Natural killer cell treated with Interleukin-12 subunit alpha and Interleukin-12 subunit beta and Interleukin-15 and Interleukin-18, amount 100 ng/mL, for 72 hours (primary cell): ENCODE data around the gene HHAT. TPM values are rescaled to one million over a fixed set of nuclear protein-coding genes. Genes with fewer than 3 reads are reported as not detected.

Experiments
- ATAC-seq, 2 donors: fragments of 150-1000 bp; cut with Tn5 transposase in 1 of 2; sonication (Bioruptor Pico), chemical (Tn5 transposase) in 1 of 2; 2 replicates each; pipeline ENCODE4 v1.10.0; 2021
- DNase-seq: peaks from one replicate; pipeline ENCODE4 v3.0.0; 2022; ENCODE audit warnings: low spot score
- H3K27ac Mint-ChIP-seq, 2 donors: 1 replicate in 1 of 2; 2 replicates in 1 of 2; pipeline ENCODE4 v1.8.0; 2022; ENCODE audit warnings: mixed read lengths in 2 of 2, mild to moderate bottlenecking in 1 of 2, moderate library complexity in 1 of 2
- H3K27me3 Mint-ChIP-seq, 2 donors: 1 replicate in 1 of 2; 2 replicates in 1 of 2; pipeline ENCODE4 v1.8.0; 2022; ENCODE audit warnings: mixed read lengths in 2 of 2
- H3K36me3 Mint-ChIP-seq: one replicate; pipeline ENCODE4 v1.8.0; 2022; ENCODE audit warnings: mixed read lengths
- H3K4me1 Mint-ChIP-seq, 2 donors: 1 replicate in 1 of 2; 2 replicates in 1 of 2; pipeline ENCODE4 v1.8.0; 2022; ENCODE audit warnings: low read depth in 2 of 2, mixed read lengths in 2 of 2, mild to moderate bottlenecking in 1 of 2
- H3K4me3 Mint-ChIP-seq: one replicate; pipeline ENCODE4 v1.8.0; 2022; ENCODE audit warnings: mixed read lengths
- H3K9me3 Mint-ChIP-seq: 2 replicates; pipeline ENCODE4 v1.8.0; 2022; ENCODE audit warnings: mixed read lengths
- total RNA-seq, 2 donors: library from RNA; stranded (reverse); gene quantifications; one replicate each; pipeline ENCODE4 v1.2.3, GENCODE V29; 2022

The HHAT gene
- total RNA-seq, 2 donors from 2014 or later, result 0.56 to 1.0 TPM

- Mint-ChIP-seq H3K4me3 (no peak overlapping the region), H3K9me3 (no peaks in the 10 kb centered on the region), H3K27ac (no peak overlapping the region), H3K4me1 (no peaks in the 10 kb centered on the region), H3K36me3 (no peaks in the 10 kb centered on the region), H3K27me3 (peaks cover 3 to 5% of the 10 kb centered on the region in 2 donors)
- no peak for ATAC-seq
- no peak for DNase-seq
Measured at GRCh38 chr1:210482945-210483617, 154.4 kb downstream of the HHAT start.

DNA sequence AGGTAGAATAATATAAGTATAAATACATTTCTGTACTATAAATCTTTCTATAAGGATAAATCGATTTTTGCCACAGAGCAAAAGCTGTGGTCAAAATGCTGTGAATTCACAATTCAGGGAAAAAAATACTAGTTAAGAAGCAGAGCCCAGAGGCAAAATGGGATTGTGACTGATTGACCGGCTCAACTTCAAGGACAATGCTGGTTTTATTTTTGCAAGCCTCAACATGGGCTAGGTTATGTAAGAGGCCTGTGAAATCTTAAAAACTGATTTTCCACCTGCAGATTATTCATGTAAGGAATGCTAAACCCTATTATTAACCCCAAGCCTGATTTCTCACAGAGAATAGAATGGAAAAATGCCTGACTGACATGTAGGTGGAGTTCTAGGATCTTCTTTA, 155.1 kb downstream of the HHAT start:
- no peak for ATAC-seq
- H3K27ac Mint-ChIP-seq, result no peak overlapping the region
- DNase-seq, result no peak
- H3K4me3 Mint-ChIP-seq, result no peak overlapping the region
- H3K4me1 Mint-ChIP-seq, result no peaks in the 10 kb centered on the region
- no peaks in the 10 kb centered on the region for H3K9me3 Mint-ChIP-seq
- H3K36me3 Mint-ChIP-seq, result no peaks in the 10 kb centered on the region
- H3K27me3 Mint-ChIP-seq, result peaks cover 8% of the 10 kb centered on the region in 2 donors

DNA sequence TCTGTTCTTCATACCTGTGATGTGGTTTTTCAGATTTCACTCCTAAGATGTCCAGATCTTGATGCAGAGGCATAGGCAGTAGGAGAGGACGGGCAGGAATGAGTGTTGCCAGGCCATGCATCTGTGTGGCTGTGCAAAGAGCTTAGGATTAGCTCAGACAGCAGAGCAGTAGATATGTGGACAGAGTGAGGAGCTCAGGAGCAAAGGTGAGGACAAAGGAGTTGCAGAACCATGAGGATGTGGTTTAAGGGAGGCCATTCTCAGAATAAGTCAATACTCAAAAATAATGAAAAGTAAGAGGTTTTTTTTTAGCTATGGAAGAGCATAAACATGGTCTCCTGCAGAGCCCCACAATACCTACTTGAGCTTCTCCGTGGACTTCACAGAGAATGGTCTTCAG, 158.3 kb downstream of the HHAT start:
- peaks cover 8 to 9% of the 10 kb centered on the region in 2 donors for H3K27me3 Mint-ChIP-seq
- no peak overlapping the region for H3K27ac Mint-ChIP-seq
- no peaks in the 10 kb centered on the region for H3K4me1 Mint-ChIP-seq
- H3K4me3 Mint-ChIP-seq, result no peak overlapping the region
- no peak for ATAC-seq
- H3K9me3 Mint-ChIP-seq, result no peaks in the 10 kb centered on the region
- no peaks in the 10 kb centered on the region for H3K36me3 Mint-ChIP-seq
- DNase-seq, result no peak

DNA sequence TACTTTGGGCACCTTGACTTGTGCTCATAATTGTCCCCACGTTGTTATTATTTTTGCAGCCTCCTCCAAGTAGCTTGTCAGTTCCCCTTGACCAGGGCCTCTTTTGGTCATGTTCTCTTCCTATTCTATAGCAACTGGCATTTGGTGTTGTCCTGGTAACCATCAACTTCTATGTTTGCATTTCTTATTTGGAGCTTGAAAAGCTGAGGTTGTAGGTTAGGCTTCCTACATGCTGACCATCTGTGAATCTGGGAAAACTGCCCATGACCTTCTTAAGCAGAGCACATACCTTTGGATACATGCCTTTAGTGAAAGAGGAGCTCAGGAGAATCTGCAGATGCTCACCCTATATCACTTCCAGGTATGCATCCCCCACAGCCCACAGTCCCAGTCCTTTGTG, 160.8 kb downstream of the HHAT start:
- Mint-ChIP-seq H3K9me3 (no peaks in the 10 kb centered on the region), H3K4me3 (no peak overlapping the region), H3K27me3 (peaks cover 12 to 13% of the 10 kb centered on the region in 2 donors), H3K36me3 (no peaks in the 10 kb centered on the region), H3K4me1 (no peaks in the 10 kb centered on the region), H3K27ac (no peak overlapping the region)
- ATAC-seq (no peak), DNase-seq (no peak)

GRCh38 chr1:210490781-210491180, 162.1 kb downstream of the HHAT start:
- ATAC-seq, result no peak
- no peak for DNase-seq
- H3K4me3 Mint-ChIP-seq, result no peak overlapping the region
- no peaks in the 10 kb centered on the region for H3K9me3 Mint-ChIP-seq
- no peaks in the 10 kb centered on the region for H3K36me3 Mint-ChIP-seq
- H3K4me1 Mint-ChIP-seq, result no peaks in the 10 kb centered on the region
- H3K27me3 Mint-ChIP-seq, result peaks cover 12 to 13% of the 10 kb centered on the region in 2 donors
- H3K27ac Mint-ChIP-seq, result no peak overlapping the region

DNA sequence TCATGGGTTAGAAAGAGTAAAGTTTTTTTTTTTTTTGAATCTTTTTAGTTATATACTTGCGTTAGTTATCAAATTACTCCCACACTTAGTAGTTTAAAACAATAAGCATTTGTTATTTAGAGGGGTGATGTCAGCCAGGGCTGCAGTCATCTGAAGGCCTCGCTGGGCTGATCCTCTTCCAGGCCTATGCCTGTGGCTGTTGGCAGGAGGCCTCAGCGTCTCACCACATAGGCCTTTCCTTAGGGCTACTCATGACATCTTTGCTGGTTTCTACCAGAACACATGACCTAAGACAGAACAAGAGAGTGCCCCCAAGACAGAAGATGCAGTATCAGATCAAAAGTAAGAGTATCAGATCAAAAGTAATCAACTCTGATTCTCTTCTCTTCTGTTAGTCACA, 167.4 kb downstream of the HHAT start:
- Mint-ChIP-seq H3K36me3 (no peaks in the 10 kb centered on the region), H3K27ac (no peak overlapping the region), H3K27me3 (peaks cover 4 to 5% of the 10 kb centered on the region in 2 donors), H3K4me1 (no peaks in the 10 kb centered on the region), H3K9me3 (no peaks in the 10 kb centered on the region), H3K4me3 (no peak overlapping the region)
- ATAC-seq, result peak in 1 of 2 donors; percentile 6
- DNase-seq, result no peak

GRCh38 chr1:210499956-210500355, 171.3 kb downstream of the HHAT start:
- H3K27me3 Mint-ChIP-seq, result no peaks in the 10 kb centered on the region
- no peak for DNase-seq

GRCh38 chr1:210500831-210501230, 172.1 kb downstream of the HHAT start:
- Mint-ChIP-seq H3K36me3 (no peaks in the 10 kb centered on the region), H3K27me3 (no peaks in the 10 kb centered on the region), H3K4me1 (no peaks in the 10 kb centered on the region), H3K4me3 (no peak overlapping the region), H3K9me3 (no peaks in the 10 kb centered on the region), H3K27ac (no peak overlapping the region)
- DNase-seq (no peak), ATAC-seq (no peak)

More at GRCh38 chr1:210499956-210500355, 171.3 kb downstream of the HHAT start:
- no peaks in the 10 kb centered on the region for H3K4me1 Mint-ChIP-seq
- H3K27ac Mint-ChIP-seq, result no peak overlapping the region
- H3K4me3 Mint-ChIP-seq, result no peak overlapping the region
- no peaks in the 10 kb centered on the region for H3K9me3 Mint-ChIP-seq
- no peak for ATAC-seq
- no peaks in the 10 kb centered on the region for H3K36me3 Mint-ChIP-seq

DNA sequence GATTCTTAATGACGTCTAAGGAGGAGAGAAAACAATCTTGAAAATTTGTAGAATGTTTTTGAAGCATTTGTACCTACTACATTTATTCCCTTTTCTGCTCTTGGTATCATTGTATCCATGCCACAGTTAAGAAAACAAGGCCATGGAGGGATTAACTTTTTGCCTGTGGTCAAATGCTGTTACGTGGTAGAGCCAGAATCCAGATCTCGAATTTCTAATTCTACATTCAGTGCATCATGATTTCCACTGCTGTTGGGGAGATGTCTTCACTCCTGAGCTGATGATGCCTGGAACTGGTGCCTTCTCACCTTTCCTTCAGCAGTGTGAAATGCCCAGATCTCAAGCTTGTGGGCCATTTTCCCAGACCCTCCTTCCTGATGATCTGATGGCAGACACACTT, 175.6 kb downstream of the HHAT start:
- ATAC-seq (no peak), DNase-seq (no peak)
- no peaks in the 10 kb centered on the region for H3K36me3 Mint-ChIP-seq
- no peak overlapping the region for H3K4me3 Mint-ChIP-seq
- H3K9me3 Mint-ChIP-seq, result no peaks in the 10 kb centered on the region
- H3K27ac Mint-ChIP-seq, result no peak overlapping the region
- H3K4me1 Mint-ChIP-seq, result no peaks in the 10 kb centered on the region
- no peaks in the 10 kb centered on the region for H3K27me3 Mint-ChIP-seq

- no peaks in the 10 kb centered on the region for H3K27me3 Mint-ChIP-seq
- H3K4me1 Mint-ChIP-seq, result no peaks in the 10 kb centered on the region
Measured at GRCh38 chr1:210505601-210506496, 177.1 kb downstream of the HHAT start.

DNA sequence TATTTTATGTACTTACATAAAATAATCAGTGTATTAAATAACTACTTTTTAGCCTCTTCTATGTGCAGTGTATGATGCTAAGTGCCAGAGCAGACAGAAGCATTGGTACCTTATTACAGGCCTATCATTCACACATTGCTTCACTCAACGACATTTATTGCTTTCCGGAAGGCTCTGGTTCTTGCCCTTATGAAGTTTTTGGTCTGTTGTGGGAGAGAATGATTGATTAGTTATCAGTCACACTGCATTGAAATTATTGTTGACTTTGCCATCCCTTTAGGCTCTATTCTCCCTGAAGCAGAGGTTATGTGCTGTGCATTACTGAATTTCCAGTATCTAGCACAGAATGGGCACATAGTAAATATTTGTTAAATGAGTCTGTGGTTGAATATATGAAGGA, 178.0 kb downstream of the HHAT start:
- DNase-seq (no peak), ATAC-seq (no peak)
- Mint-ChIP-seq H3K36me3 (no peaks in the 10 kb centered on the region), H3K9me3 (no peaks in the 10 kb centered on the region), H3K4me3 (no peak overlapping the region), H3K4me1 (no peaks in the 10 kb centered on the region), H3K27ac (no peak overlapping the region), H3K27me3 (no peaks in the 10 kb centered on the region)

More at GRCh38 chr1:210505601-210506496, 177.1 kb downstream of the HHAT start:
- Mint-ChIP-seq H3K27ac (no peak overlapping the region), H3K36me3 (no peaks in the 10 kb centered on the region), H3K9me3 (no peaks in the 10 kb centered on the region), H3K4me3 (no peak overlapping the region)
- DNase-seq, result no peak
- peak in 1 of 2 donors; percentile 32 for ATAC-seq

DNA sequence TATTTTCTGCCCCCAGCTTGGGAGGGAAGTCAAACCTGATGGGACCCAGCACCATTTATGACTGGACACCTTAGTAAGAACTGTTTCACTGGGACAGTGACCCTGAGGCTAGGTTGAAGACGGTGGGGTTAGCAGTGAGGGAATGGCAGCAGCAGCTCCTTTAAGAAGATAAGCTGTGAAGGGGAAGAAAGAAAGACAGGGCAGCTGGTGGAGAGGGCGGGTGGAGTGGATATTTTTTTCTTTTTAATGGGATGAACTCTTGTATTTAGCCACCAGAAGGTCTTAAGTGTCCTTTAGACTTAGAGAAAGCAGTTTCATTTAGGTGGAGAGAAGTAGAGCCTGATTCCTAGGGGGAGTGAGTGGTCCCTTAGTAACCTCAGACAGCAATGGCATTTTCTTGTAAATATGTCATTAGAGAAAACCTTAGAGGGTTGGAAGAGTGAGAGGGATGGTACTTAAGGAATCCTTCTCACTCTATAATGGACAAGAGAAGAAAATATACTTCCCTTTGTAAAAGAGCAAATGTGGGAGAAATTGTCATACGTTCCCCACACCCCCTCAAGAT, 187.5 kb downstream of the HHAT start:
- no peak for ATAC-seq
- Mint-ChIP-seq H3K27ac (no peak overlapping the region), H3K27me3 (no peaks in the 10 kb centered on the region), H3K9me3 (no peaks in the 10 kb centered on the region), H3K4me1 (no peaks in the 10 kb centered on the region), H3K4me3 (no peak overlapping the region), H3K36me3 (no peaks in the 10 kb centered on the region)
- no peak for DNase-seq

- Mint-ChIP-seq H3K9me3 (no peaks in the 10 kb centered on the region), H3K27ac (no peak overlapping the region), H3K4me1 (no peaks in the 10 kb centered on the region), H3K36me3 (no peaks in the 10 kb centered on the region), H3K27me3 (no peaks in the 10 kb centered on the region), H3K4me3 (no peak overlapping the region)
- no peak for ATAC-seq
- no peak for DNase-seq
Measured at GRCh38 chr1:210516697-210517459, 188.2 kb downstream of the HHAT start.
